Nephron progenitor cell (in vitro differentiated cells): ENCODE results near the gene RASSF5.
A peak's percentile ranks its signal among the peaks of the same experiment; 100 is the strongest.

Experiments
- DNase-seq: peaks from one replicate; pipeline ENCODE4 v3.0.0; 2021
- H3K27ac Mint-ChIP-seq: 2 replicates; pipeline ENCODE4 v1.8.0; 2021; ENCODE audit warnings: mild to moderate bottlenecking, moderate library complexity, mixed read lengths
- H3K27me3 Mint-ChIP-seq: 2 replicates; pipeline ENCODE4 v1.8.0; 2021; ENCODE audit warnings: mild to moderate bottlenecking, low read depth, mixed read lengths; ENCODE audit not compliant: poor library complexity
- H3K36me3 Mint-ChIP-seq: 2 replicates; pipeline ENCODE4 v1.8.0; 2021; ENCODE audit warnings: low read depth, mixed read lengths
- H3K4me1 Mint-ChIP-seq: 2 replicates; pipeline ENCODE4 v1.8.0; 2021; ENCODE audit warnings: mixed read lengths
- H3K4me3 Mint-ChIP-seq: 2 replicates; pipeline ENCODE4 v1.8.0; 2021; ENCODE audit warnings: mild to moderate bottlenecking, moderate library complexity, mixed read lengths
- H3K9me3 Mint-ChIP-seq: 2 replicates; pipeline ENCODE4 v1.8.0; 2021; ENCODE audit warnings: mild to moderate bottlenecking, moderate library complexity, mixed read lengths
- CTCF ChIP-seq: fragments of 200-600 bp; sonication (generic); IDR thresholded peaks from 2 replicates; pipeline ENCODE4 v1.5.0; 2021; ENCODE audit warnings: antibody characterized with exemption

The RASSF5 gene

GRCh38 chr1:206554211-206554610 lies 46.9 kb downstream of the RASSF5 start:
- Mint-ChIP-seq H3K9me3 (no peaks in the 10 kb centered on the region), H3K27me3 (peaks cover 25% of the 10 kb centered on the region), H3K27ac (no peak overlapping the region), H3K36me3 (no peaks in the 10 kb centered on the region), H3K4me1 (peaks cover 37% of the 10 kb centered on the region), H3K4me3 (no peak overlapping the region)
- no peak for TF ChIP-seq CTCF
- no peak for DNase-seq

GRCh38 chr1:206554701-206555472 lies 47.6 kb downstream of the RASSF5 start:
- H3K36me3 Mint-ChIP-seq: no peaks in the 10 kb centered on the region
- DNase-seq: no peak
- no peak for TF ChIP-seq CTCF
- peaks cover 25% of the 10 kb centered on the region for H3K27me3 Mint-ChIP-seq
- H3K27ac Mint-ChIP-seq: no peak overlapping the region
- H3K9me3 Mint-ChIP-seq: no peaks in the 10 kb centered on the region
- H3K4me3 Mint-ChIP-seq: no peak overlapping the region
- H3K4me1 Mint-ChIP-seq: peaks cover 44% of the 10 kb centered on the region

GRCh38 chr1:206555473-206555935 lies 48.2 kb downstream of the RASSF5 start:
- Mint-ChIP-seq H3K4me3 (no peak overlapping the region), H3K9me3 (no peaks in the 10 kb centered on the region), H3K36me3 (no peaks in the 10 kb centered on the region), H3K4me1 (peaks cover 50% of the 10 kb centered on the region), H3K27me3 (peaks cover 25% of the 10 kb centered on the region), H3K27ac (no peak overlapping the region)
- no peak for TF ChIP-seq CTCF
- peak; percentile 41 for DNase-seq

GRCh38 chr1:206556047-206556749 lies 48.9 kb downstream of the RASSF5 start:
- peak overlapping the region; percentile 76 for H3K4me3 Mint-ChIP-seq
- H3K4me1 Mint-ChIP-seq: peaks cover 55% of the 10 kb centered on the region
- no peaks in the 10 kb centered on the region for H3K9me3 Mint-ChIP-seq
- DNase-seq: no peak
- peaks cover 21% of the 10 kb centered on the region for H3K27me3 Mint-ChIP-seq
- no peak overlapping the region for H3K27ac Mint-ChIP-seq
- TF ChIP-seq CTCF: no peak
- H3K36me3 Mint-ChIP-seq: no peaks in the 10 kb centered on the region

GRCh38 chr1:206556750-206557635 lies 49.7 kb downstream of the RASSF5 start:
- no peak overlapping the region for H3K27ac Mint-ChIP-seq
- H3K4me3 Mint-ChIP-seq: peak overlapping the region; percentile 81
- H3K4me1 Mint-ChIP-seq: peaks cover 55% of the 10 kb centered on the region
- DNase-seq: peak; percentile 85
- H3K27me3 Mint-ChIP-seq: peaks cover 18% of the 10 kb centered on the region
- H3K9me3 Mint-ChIP-seq: no peaks in the 10 kb centered on the region
- no peak for TF ChIP-seq CTCF
- H3K36me3 Mint-ChIP-seq: no peaks in the 10 kb centered on the region
